HCT116 (cell line): ENCODE measurements around the gene DPH6. TPM values are rescaled to one million over a fixed set of nuclear protein-coding genes. Genes with fewer than 3 reads are reported as not detected.

ENCODE experiments used
- ATAC-seq: fragments of 200-7000 bp; cut with Tn5 transposase; 2 replicates; pipeline ENCODE4 v1.9.1; 2020; ENCODE audit warnings: mild to moderate bottlenecking, moderate library complexity
- BruUV-seq: library from RNA; stranded (reverse); fragments of 400-500 nt; replicated peaks from 2 replicates; lab custom pipeline; 2021; lab: Mats Ljungman, UMichigan
- CTCF ChIA-PET: fragments of 300-600 bp; sonication (Branson Sonifier 250); formaldehyde crosslinking; loops from one replicate; lab custom pipeline; 2021; ENCODE audit warnings: antibody characterized with exemption; lab: Charles Lee
- POLR2A ChIA-PET: fragments of 300-600, 350-600 bp; sonication (Branson Sonifier 250); formaldehyde crosslinking; loops from one replicate; lab custom pipeline; 2021; ENCODE audit warnings: antibody characterized with exemption; lab: Charles Lee
- RAD21 ChIA-PET, 2 experiments: fragments of 300-600 bp; sonication (Branson Sonifier 250); formaldehyde crosslinking; loops; one replicate each; lab custom pipeline; 2023; ENCODE audit warnings: low total read pairs in 2 of 2; ENCODE audit not compliant: uncharacterized antibody in 2 of 2, unreplicated experiment in 2 of 2, low non-redundant PET in 1 of 2; lab: Charles Lee
- DNase-seq: peaks from one replicate; pipeline ENCODE4 v3.0.0-alpha.2; 2010; ENCODE audit warnings: low read depth, low spot score
- H2AFZ ChIP-seq: fragments of 200-600 bp; shearing (Covaris generic), sonication (generic); 2 replicates; pipeline ENCODE4 v1.6.1; 2017; ENCODE audit warnings: low read depth, mixed run types, mixed read lengths, antibody characterized with exemption, low read length; ENCODE audit not compliant: poor library complexity, severe bottlenecking
- H3K27ac ChIP-seq: 2 replicates; pipeline ENCODE4 v1.5.1; 2012; ENCODE audit warnings: low read depth, low read length
- H3K27me3 ChIP-seq: fragments of 200-600 bp; sonication (generic); 2 replicates; pipeline ENCODE4 v1.6.1; 2016; ENCODE audit warnings: mixed run types, low read length, mixed read lengths; ENCODE audit not compliant: insufficient read depth
- H3K36me3 ChIP-seq, 2 experiments: fragments of 200-500 bp in 1 of 2; fragments of 200-600 bp in 1 of 2; sonication (Bioruptor generic) in 1 of 2; sonication (generic) in 1 of 2; 2 replicates each; pipeline versions ENCODE4 v1.5.1 to v1.6.1; 2014 to 2016; ENCODE audit warnings: low read length in 2 of 2, inconsistent platforms in 1 of 2, mixed read lengths in 1 of 2, mixed run types in 1 of 2; ENCODE audit not compliant: insufficient read depth in 2 of 2, control insufficient read depth in 1 of 2
- H3K4me1 ChIP-seq, 2 experiments: fragments of 200-600 bp in 1 of 2; sonication (generic) in 1 of 2; 2 replicates each; pipeline versions ENCODE4 v1.5.1 to v1.6.1; 2012 to 2017; ENCODE audit warnings: low read length in 2 of 2, inconsistent platforms in 1 of 2, mild to moderate bottlenecking in 1 of 2, mixed read lengths in 1 of 2, mixed run types in 1 of 2, moderate library complexity in 1 of 2; ENCODE audit not compliant: insufficient read depth in 2 of 2, control insufficient read depth in 1 of 2
- H3K4me2 ChIP-seq: fragments of 200-600 bp; sonication (generic); 2 replicates; pipeline ENCODE4 v1.6.1; 2017; ENCODE audit warnings: mixed run types, low read length, mixed read lengths
- H3K4me3 ChIP-seq, 2 experiments: fragments of 200-600 bp in 1 of 2; sonication (generic) in 1 of 2; replicated peaks in 1 of 2; 2 replicates each; pipeline ENCODE4 v1.5.1; 2011 to 2016; ENCODE audit warnings: low read length in 2 of 2, control low read depth in 1 of 2, low read depth in 1 of 2, mild to moderate bottlenecking in 1 of 2, mixed read lengths in 1 of 2, mixed run types in 1 of 2
- H3K79me2 ChIP-seq: fragments of 200-600 bp; sonication (generic); 2 replicates; pipeline ENCODE4 v1.6.1; 2017; ENCODE audit warnings: mild to moderate bottlenecking, mixed run types, low read length, moderate library complexity, mixed read lengths; ENCODE audit not compliant: insufficient read depth
- H3K9ac ChIP-seq: fragments of 200-600 bp; sonication (generic); 2 replicates; pipeline ENCODE4 v1.6.1; 2016; ENCODE audit warnings: low read length, mixed read lengths
- H3K9me2 ChIP-seq: fragments of 200-600 bp; sonication (generic), shearing (Covaris generic); 2 replicates; pipeline ENCODE4 v1.6.1; 2017; ENCODE audit warnings: mixed run types, mild to moderate bottlenecking, moderate library complexity; ENCODE audit not compliant: insufficient read depth
- H3K9me3 ChIP-seq, 2 experiments: fragments of 200-500 bp in 1 of 2; fragments of 200-600 bp in 1 of 2; sonication (Bioruptor generic) in 1 of 2; sonication (generic) in 1 of 2; 2 replicates each; pipeline ENCODE4 v1.6.1; 2014 to 2017; ENCODE audit warnings: low read length in 2 of 2, mixed read lengths in 2 of 2, inconsistent platforms in 1 of 2, low read depth in 1 of 2, mild to moderate bottlenecking in 1 of 2, mixed run types in 1 of 2, moderate library complexity in 1 of 2; ENCODE audit not compliant: control insufficient read depth in 1 of 2, insufficient read depth in 1 of 2
- H4K20me1 ChIP-seq: fragments of 200-600 bp; sonication (generic), shearing (Covaris generic); 2 replicates; pipeline ENCODE4 v1.6.1; 2017; ENCODE audit warnings: mixed run types, mild to moderate bottlenecking, moderate library complexity; ENCODE audit not compliant: insufficient read depth
- CTCF ChIP-seq, 3 experiments: fragments of 200-600 bp in 1 of 3; sonication (generic) in 1 of 3; IDR thresholded peaks in 2 of 3; conservative IDR thresholded peaks in 1 of 3; 2 replicates each; pipeline ENCODE4 v1.5.1; 2012 to 2017; ENCODE audit warnings: low read depth in 2 of 3, low read length in 2 of 3, antibody characterized with exemption in 1 of 3, borderline replicate concordance in 1 of 3, control low read depth in 1 of 3, mild to moderate bottlenecking in 1 of 3, mixed read lengths in 1 of 3, mixed run types in 1 of 3, moderate library complexity in 1 of 3; ENCODE audit not compliant: insufficient read depth in 1 of 3
- EGR1 ChIP-seq: IDR thresholded peaks from 2 replicates; pipeline ENCODE4 v1.6.1; 2012; ENCODE audit warnings: low read depth
- ELF1 ChIP-seq: IDR thresholded peaks from 2 replicates; pipeline ENCODE4 v1.6.1; 2012; ENCODE audit warnings: low read depth, borderline replicate concordance
- EZH2 ChIP-seq: fragments of 200-600 bp; sonication (generic); IDR thresholded peaks from 2 replicates; pipeline ENCODE4 v1.6.1; 2017; ENCODE audit warnings: antibody characterized with exemption, mixed run types
- EZH2phosphoT487 ChIP-seq: fragments of 200-600 bp; IDR thresholded peaks from 2 replicates; pipeline ENCODE4 v1.6.1; 2018; ENCODE audit warnings: antibody characterized with exemption, borderline replicate concordance
- JUND ChIP-seq: IDR thresholded peaks from 2 replicates; pipeline ENCODE4 v1.6.1; 2012
- MAX ChIP-seq: IDR thresholded peaks from 2 replicates; pipeline ENCODE4 v1.6.1; 2012
- POLR2A ChIP-seq: IDR thresholded peaks from 2 replicates; pipeline ENCODE4 v1.7.0; 2011; ENCODE audit warnings: borderline replicate concordance; ENCODE audit not compliant: insufficient read depth, insufficient read length; ENCODE audit errors: extremely low read depth
- RAD21 ChIP-seq: IDR thresholded peaks from 2 replicates; pipeline ENCODE4 v1.6.1; 2012; ENCODE audit warnings: low read depth, mild to moderate bottlenecking
- REST ChIP-seq: IDR thresholded peaks from 2 replicates; pipeline ENCODE4 v1.6.1; 2012; ENCODE audit warnings: low read depth
- SRF ChIP-seq: IDR thresholded peaks from 2 replicates; pipeline ENCODE4 v1.6.1; 2012; ENCODE audit warnings: low read depth
- TCF7L2 ChIP-seq: IDR thresholded peaks from 2 replicates; pipeline ENCODE4 v1.7.0; 2011; ENCODE audit warnings: borderline replicate concordance, inconsistent platforms; ENCODE audit not compliant: insufficient read depth, insufficient read length; ENCODE audit errors: extremely low read depth
- YY1 ChIP-seq: IDR thresholded peaks from 2 replicates; pipeline ENCODE4 v1.6.1; 2011; ENCODE audit warnings: low read length, low read depth, moderate library complexity, mild to moderate bottlenecking; ENCODE audit not compliant: insufficient replicate concordance; ENCODE audit errors: extremely low read depth
- ZFX ChIP-seq: fragments of 450-650 bp; IDR thresholded peaks from 2 replicates; pipeline ENCODE4 v1.6.1; 2017
- ZNF274 ChIP-seq: fragments of 200-500 bp; sonication (Bioruptor generic); IDR thresholded peaks from 2 replicates; pipeline ENCODE4 v1.6.1; 2014; ENCODE audit warnings: mild to moderate bottlenecking, low read depth, low read length, inconsistent platforms
- intact Hi-C: fragments of 100-400 bp; cut with micrococcal nuclease; formaldehyde crosslinking; loops from 2 replicates; pipeline ENCODE4 v1.10.0; 2022
- total RNA-seq: library from RNA; stranded (reverse); gene quantifications from one replicate; pipeline ENCODE4 v1.2.1, GENCODE V29; 2021; ENCODE audit not compliant: unreplicated experiment

Gene DPH6
- total RNA-seq, 1 experiment from 2014 or later, result 18.2 TPM

- Histone ChIP-seq H3K9me2 (no peaks in the 10 kb centered on the region), H3K27ac (no peak overlapping the region), H3K27me3 (no peaks in the 10 kb centered on the region), H2AFZ (no peak overlapping the region), H3K4me2 (no peak overlapping the region), H3K4me3 (no peak overlapping the region), H3K9ac (no peak overlapping the region), H3K36me3 (no peaks in the 10 kb centered on the region), H4K20me1 (no peaks in the 10 kb centered on the region), H3K4me1 (no peaks in the 10 kb centered on the region), H3K9me3 (no peaks in the 10 kb centered on the region), H3K79me2 (no peaks in the 10 kb centered on the region)
- TF ChIP-seq ZFX, result no peak
- no peak for TF ChIP-seq RAD21
- TF ChIP-seq TCF7L2, result no peak
- no peak for TF ChIP-seq ZNF274
- no peak for TF ChIP-seq EZH2phosphoT487
- no peak for TF ChIP-seq EGR1
- no peak for TF ChIP-seq POLR2A
- TF ChIP-seq CTCF (IDR thresholded peaks at IDR 0.05 in 2 of 3, conservative IDR thresholded peaks at IDR 0.05 in 1 of 3; ENCODE audit: borderline replicate concordance in 1 of 3, insufficient read depth in 1 of 3, low read depth in 2 of 3, low read length in 2 of 3), result no peak
- no peak for TF ChIP-seq EZH2
- no peak for TF ChIP-seq JUND
- no peak for TF ChIP-seq ELF1
- no peak for TF ChIP-seq MAX
- TF ChIP-seq YY1, result no peak
- no peak for TF ChIP-seq REST
- no peak for TF ChIP-seq SRF
- ChIA-PET POLR2A (no interaction called here), CTCF (no interaction called here), RAD21 (no interaction called here)
- BruUV-seq, result no TSS peak
- no peak for DNase-seq
- ATAC-seq, result no peak
- intact Hi-C loops, result no loop called here
These were observed 21.4 kb upstream of the DPH6 start for GRCh38 chr15:35567392-35567791.
